ENCODE data around the gene SCARF2. TPM values are rescaled to one million over a fixed set of nuclear protein-coding genes. Genes with fewer than 3 reads are reported as not detected.

Gene SCARF2
- total and polyA plus RNA-seq, 2 of the 13 experiments (the other 11 are each of a cell fraction or from before 2014, with no cell fraction given) = 3.3 to 6.2 TPM

DNA sequence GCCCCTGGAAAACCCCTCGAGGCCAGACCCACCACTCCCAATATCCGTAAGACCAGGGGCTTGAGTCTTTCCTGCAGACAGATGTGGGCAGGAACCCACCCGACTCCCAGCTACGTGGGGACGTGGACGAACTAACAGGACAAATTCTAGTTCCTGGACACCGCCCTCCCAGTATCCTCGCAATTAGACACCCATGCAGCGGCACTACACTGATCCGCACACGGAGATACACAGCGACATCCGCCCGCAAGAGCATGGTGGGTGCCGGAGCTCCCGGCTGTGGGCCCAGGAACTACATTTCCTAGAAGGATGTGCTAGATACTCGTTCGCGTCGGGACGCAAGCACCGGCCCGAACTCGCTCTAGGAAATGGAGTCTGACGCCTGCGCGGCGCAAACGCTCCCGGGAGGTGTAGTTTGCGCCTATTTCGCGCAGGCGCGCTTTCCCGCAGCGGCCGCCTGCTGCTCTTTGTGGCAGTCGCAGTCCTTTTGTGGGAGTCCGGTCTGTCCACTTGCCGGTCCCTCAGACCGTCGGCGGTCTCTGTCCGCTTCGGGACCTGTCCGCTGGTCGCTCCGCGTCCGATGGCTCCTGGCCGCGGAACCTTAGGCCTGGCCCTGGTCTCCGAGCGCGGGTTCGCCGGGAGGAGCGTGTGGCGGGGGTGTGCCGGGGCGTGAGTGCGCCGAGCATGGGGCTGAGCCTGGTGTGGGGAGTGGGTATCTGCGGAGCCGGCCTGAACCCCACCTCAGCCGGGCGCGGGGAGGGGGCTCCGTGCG lies 43.7 kb downstream of the SCARF2 start, which contains the start of gene ZNF74 (continued):
- TF ChIP-seq LCORL (IDR thresholded peaks at IDR 0.05) = no peak
- TF ChIP-seq LCORL (CRISPR knock-in tag; IDR thresholded peaks at IDR 0.05) = peak; percentile 78
- TF ChIP-seq ZMAT3 (CRISPR knock-in tag; conservative IDR thresholded peaks at IDR 0.05) = no peak
- no peak for TF ChIP-seq ASH2L (IDR thresholded peaks at IDR 0.05; ENCODE audit: insufficient read length, low read depth, low read length)
- no peak for TF ChIP-seq ZFP37 (CRISPR knock-in tag; IDR thresholded peaks at IDR 0.05; ENCODE audit: borderline replicate concordance)
- TF ChIP-seq ZNF543 (CRISPR knock-in tag; IDR thresholded peaks at IDR 0.05) = no peak
- TF ChIP-seq RBM22 (optimal IDR thresholded peaks at IDR 0.05; ENCODE audit: low read length) = no peak
- peak; percentile 71 for TF ChIP-seq IRF2 (CRISPR knock-in tag; IDR thresholded peaks at IDR 0.05)
- TF ChIP-seq, protein P1, sequence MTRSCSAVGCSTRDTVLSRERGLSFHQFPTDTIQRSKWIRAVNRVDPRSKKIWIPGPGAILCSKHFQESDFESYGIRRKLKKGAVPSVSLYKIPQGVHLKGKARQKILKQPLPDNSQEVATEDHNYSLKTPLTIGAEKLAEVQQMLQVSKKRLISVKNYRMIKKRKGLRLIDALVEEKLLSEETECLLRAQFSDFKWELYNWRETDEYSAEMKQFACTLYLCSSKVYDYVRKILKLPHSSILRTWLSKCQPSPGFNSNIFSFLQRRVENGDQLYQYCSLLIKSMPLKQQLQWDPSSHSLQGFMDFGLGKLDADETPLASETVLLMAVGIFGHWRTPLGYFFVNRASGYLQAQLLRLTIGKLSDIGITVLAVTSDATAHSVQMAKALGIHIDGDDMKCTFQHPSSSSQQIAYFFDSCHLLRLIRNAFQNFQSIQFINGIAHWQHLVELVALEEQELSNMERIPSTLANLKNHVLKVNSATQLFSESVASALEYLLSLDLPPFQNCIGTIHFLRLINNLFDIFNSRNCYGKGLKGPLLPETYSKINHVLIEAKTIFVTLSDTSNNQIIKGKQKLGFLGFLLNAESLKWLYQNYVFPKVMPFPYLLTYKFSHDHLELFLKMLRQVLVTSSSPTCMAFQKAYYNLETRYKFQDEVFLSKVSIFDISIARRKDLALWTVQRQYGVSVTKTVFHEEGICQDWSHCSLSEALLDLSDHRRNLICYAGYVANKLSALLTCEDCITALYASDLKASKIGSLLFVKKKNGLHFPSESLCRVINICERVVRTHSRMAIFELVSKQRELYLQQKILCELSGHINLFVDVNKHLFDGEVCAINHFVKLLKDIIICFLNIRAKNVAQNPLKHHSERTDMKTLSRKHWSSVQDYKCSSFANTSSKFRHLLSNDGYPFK (CRISPR knock-in tag; IDR thresholded peaks at IDR 0.05; ENCODE audit: borderline replicate concordance) = no peak; the same call in 1 of the 2 replicates
- 0 out of 2 replicates have a peak, but pooled peaks have one; percentile 15 for TF ChIP-seq ZSCAN9 (CRISPR knock-in tag; IDR thresholded peaks at IDR 0.05; ENCODE audit: borderline replicate concordance)
- no peak for TF ChIP-seq MIER3 (CRISPR knock-in tag; IDR thresholded peaks at IDR 0.05; ENCODE audit: borderline replicate concordance)
- peak; percentile 30; the same call in 1 of the 2 replicates for TF ChIP-seq ZNF331 (CRISPR knock-in tag; IDR thresholded peaks at IDR 0.05)
- TF ChIP-seq, protein P2, sequence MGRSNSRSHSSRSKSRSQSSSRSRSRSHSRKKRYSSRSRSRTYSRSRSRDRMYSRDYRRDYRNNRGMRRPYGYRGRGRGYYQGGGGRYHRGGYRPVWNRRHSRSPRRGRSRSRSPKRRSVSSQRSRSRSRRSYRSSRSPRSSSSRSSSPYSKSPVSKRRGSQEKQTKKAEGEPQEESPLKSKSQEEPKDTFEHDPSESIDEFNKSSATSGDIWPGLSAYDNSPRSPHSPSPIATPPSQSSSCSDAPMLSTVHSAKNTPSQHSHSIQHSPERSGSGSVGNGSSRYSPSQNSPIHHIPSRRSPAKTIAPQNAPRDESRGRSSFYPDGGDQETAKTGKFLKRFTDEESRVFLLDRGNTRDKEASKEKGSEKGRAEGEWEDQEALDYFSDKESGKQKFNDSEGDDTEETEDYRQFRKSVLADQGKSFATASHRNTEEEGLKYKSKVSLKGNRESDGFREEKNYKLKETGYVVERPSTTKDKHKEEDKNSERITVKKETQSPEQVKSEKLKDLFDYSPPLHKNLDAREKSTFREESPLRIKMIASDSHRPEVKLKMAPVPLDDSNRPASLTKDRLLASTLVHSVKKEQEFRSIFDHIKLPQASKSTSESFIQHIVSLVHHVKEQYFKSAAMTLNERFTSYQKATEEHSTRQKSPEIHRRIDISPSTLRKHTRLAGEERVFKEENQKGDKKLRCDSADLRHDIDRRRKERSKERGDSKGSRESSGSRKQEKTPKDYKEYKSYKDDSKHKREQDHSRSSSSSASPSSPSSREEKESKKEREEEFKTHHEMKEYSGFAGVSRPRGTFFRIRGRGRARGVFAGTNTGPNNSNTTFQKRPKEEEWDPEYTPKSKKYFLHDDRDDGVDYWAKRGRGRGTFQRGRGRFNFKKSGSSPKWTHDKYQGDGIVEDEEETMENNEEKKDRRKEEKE (IDR thresholded peaks at IDR 0.05) = no peak
- peak; percentile 58; the same call in 1 of the 2 replicates for TF ChIP-seq ZNF350 (CRISPR knock-in tag; IDR thresholded peaks at IDR 0.05; ENCODE audit: borderline replicate concordance, low read depth)
- TF ChIP-seq CHCHD3 (CRISPR knock-in tag; IDR thresholded peaks at IDR 0.05) = no peak
- no peak for TF ChIP-seq ZNF83 (CRISPR knock-in tag; IDR thresholded peaks at IDR 0.05; ENCODE audit: borderline replicate concordance)
- TF ChIP-seq, protein P3, sequence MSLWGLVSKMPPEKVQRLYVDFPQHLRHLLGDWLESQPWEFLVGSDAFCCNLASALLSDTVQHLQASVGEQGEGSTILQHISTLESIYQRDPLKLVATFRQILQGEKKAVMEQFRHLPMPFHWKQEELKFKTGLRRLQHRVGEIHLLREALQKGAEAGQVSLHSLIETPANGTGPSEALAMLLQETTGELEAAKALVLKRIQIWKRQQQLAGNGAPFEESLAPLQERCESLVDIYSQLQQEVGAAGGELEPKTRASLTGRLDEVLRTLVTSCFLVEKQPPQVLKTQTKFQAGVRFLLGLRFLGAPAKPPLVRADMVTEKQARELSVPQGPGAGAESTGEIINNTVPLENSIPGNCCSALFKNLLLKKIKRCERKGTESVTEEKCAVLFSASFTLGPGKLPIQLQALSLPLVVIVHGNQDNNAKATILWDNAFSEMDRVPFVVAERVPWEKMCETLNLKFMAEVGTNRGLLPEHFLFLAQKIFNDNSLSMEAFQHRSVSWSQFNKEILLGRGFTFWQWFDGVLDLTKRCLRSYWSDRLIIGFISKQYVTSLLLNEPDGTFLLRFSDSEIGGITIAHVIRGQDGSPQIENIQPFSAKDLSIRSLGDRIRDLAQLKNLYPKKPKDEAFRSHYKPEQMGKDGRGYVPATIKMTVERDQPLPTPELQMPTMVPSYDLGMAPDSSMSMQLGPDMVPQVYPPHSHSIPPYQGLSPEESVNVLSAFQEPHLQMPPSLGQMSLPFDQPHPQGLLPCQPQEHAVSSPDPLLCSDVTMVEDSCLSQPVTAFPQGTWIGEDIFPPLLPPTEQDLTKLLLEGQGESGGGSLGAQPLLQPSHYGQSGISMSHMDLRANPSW (CRISPR knock-in tag; IDR thresholded peaks at IDR 0.05; ENCODE audit: borderline replicate concordance) = no peak
- TF ChIP-seq, protein P4, sequence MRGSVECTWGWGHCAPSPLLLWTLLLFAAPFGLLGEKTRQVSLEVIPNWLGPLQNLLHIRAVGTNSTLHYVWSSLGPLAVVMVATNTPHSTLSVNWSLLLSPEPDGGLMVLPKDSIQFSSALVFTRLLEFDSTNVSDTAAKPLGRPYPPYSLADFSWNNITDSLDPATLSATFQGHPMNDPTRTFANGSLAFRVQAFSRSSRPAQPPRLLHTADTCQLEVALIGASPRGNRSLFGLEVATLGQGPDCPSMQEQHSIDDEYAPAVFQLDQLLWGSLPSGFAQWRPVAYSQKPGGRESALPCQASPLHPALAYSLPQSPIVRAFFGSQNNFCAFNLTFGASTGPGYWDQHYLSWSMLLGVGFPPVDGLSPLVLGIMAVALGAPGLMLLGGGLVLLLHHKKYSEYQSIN (CRISPR knock-in tag; IDR thresholded peaks at IDR 0.05; ENCODE audit: borderline replicate concordance) = no peak
- no peak for TF ChIP-seq ZNF564 (CRISPR knock-in tag; IDR thresholded peaks at IDR 0.05)

Measured in HepG2 (cell line).